RWPE2 (cell line): ENCODE results near the gene PRKCE.

Experiments used
- ATAC-seq: fragments of 200-7000 bp; cut with Tn5 transposase; 3 replicates; pipeline ENCODE4 v1.9.1; 2021; ENCODE audit warnings: low read depth
- DNase-seq: peaks from one replicate; pipeline ENCODE4 v3.0.0-alpha.2; 2020; ENCODE audit warnings: low spot score
- H3K27ac ChIP-seq: fragments of 450-650 bp; 2 replicates; pipeline ENCODE4 v1.5.1; 2017; ENCODE audit warnings: mild to moderate bottlenecking; ENCODE audit not compliant: poor library complexity, severe bottlenecking
- H3K27me3 ChIP-seq: fragments of 250-450 bp; sonication (Bioruptor Pico); 2 replicates; pipeline ENCODE4 v1.5.1; 2021; ENCODE audit warnings: mild to moderate bottlenecking, moderate library complexity; ENCODE audit not compliant: insufficient read depth, poor library complexity, severe bottlenecking
- H3K36me3 ChIP-seq: fragments of 250-450 bp; sonication (Bioruptor Pico); 2 replicates; pipeline ENCODE4 v1.5.1; 2020; ENCODE audit warnings: low read depth, mild to moderate bottlenecking, moderate library complexity
- H3K4me1 ChIP-seq: fragments of 250-450 bp; sonication (Bioruptor Pico); 2 replicates; pipeline ENCODE4 v1.5.1; 2021; ENCODE audit warnings: mild to moderate bottlenecking, moderate library complexity; ENCODE audit not compliant: insufficient read depth, poor library complexity, severe bottlenecking
- H3K4me3 ChIP-seq: fragments of 250-450 bp; sonication (Bioruptor Pico); 2 replicates; pipeline ENCODE4 v1.5.1; 2021; ENCODE audit warnings: mild to moderate bottlenecking, moderate library complexity; ENCODE audit not compliant: severe bottlenecking
- H3K9me3 ChIP-seq: fragments of 250-450 bp; sonication (Bioruptor Pico); 2 replicates; pipeline ENCODE4 v1.5.1; 2021; ENCODE audit warnings: mild to moderate bottlenecking, moderate library complexity; ENCODE audit not compliant: severe bottlenecking
- TF ChIP-seq, protein P1 (sequence below): fragments of 450-650 bp; IDR thresholded peaks from one replicate; pipeline ENCODE4 v1.5.1; 2017; ENCODE audit warnings: mild to moderate bottlenecking, moderate library complexity; ENCODE audit not compliant: poor library complexity, severe bottlenecking

PRKCE gene

DNA sequence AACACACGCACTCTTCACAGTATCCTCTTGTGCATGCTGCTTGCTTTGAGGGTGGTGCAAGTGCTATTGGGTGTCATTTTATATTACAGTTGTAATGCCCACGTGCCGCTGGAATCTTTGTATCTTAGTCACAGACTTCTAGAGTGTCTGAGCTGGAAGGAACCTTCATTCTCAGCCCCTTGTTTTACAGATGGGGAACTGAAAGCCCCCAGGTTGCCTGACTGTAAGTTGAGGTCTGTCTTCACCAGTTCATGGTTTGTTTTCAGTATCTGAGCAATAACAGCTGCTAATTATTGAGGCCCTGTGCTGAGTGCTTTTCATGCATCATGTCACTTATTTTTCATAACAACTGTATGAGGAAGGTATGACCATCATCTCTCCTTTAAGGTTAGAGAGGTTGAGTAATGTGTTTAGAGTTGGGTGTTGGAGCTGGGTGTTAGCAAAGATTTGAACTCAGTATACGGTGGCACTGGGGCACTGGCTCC, 77.0 kb downstream of the PRKCE start:
- Histone ChIP-seq H3K4me3 (no peak overlapping the region), H3K27ac (no peak overlapping the region), H3K4me1 (no peaks in the 10 kb centered on the region), H3K36me3 (no peaks in the 10 kb centered on the region), H3K9me3 (no peaks in the 10 kb centered on the region), H3K27me3 (no peaks in the 10 kb centered on the region)
- no peak for ATAC-seq
- DNase-seq: no peak
- TF ChIP-seq, protein P1, sequence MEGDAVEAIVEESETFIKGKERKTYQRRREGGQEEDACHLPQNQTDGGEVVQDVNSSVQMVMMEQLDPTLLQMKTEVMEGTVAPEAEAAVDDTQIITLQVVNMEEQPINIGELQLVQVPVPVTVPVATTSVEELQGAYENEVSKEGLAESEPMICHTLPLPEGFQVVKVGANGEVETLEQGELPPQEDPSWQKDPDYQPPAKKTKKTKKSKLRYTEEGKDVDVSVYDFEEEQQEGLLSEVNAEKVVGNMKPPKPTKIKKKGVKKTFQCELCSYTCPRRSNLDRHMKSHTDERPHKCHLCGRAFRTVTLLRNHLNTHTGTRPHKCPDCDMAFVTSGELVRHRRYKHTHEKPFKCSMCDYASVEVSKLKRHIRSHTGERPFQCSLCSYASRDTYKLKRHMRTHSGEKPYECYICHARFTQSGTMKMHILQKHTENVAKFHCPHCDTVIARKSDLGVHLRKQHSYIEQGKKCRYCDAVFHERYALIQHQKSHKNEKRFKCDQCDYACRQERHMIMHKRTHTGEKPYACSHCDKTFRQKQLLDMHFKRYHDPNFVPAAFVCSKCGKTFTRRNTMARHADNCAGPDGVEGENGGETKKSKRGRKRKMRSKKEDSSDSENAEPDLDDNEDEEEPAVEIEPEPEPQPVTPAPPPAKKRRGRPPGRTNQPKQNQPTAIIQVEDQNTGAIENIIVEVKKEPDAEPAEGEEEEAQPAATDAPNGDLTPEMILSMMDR: no peak

GRCh38 chr2:45729753-45730512, 78.5 kb downstream of the PRKCE start:
- Histone ChIP-seq H3K36me3 (no peaks in the 10 kb centered on the region), H3K4me3 (no peak overlapping the region), H3K9me3 (no peaks in the 10 kb centered on the region), H3K4me1 (no peaks in the 10 kb centered on the region), H3K27ac (no peak overlapping the region), H3K27me3 (no peaks in the 10 kb centered on the region)
- DNase-seq: no peak
- TF ChIP-seq, protein P1: peak; percentile 21
- 0 out of 3 replicates have a peak, but pooled peaks have one; percentile 23 for ATAC-seq

DNA sequence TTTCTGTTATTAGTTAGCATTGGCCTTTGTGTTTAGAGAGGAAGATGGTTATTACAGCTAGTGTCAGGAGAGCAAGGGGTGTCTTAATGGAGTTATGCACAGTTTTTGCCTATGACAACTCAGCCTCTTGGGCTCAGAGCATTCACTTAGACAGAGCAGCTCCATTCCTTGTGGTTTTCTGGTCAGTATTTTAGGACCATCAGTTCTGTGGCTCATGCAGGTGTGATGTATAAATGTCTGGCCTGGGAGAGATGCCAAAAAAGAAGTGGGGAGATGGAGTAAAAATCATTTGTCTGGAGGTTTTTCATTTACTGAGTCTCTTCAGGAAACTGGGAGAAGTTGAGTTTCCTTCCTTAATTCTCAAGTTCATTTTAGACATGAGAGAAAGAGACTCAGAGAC, 79.7 kb downstream of the PRKCE start:
- no peaks in the 10 kb centered on the region for H3K36me3 ChIP-seq
- no peaks in the 10 kb centered on the region for H3K4me1 ChIP-seq
- DNase-seq: no peak
- H3K27ac ChIP-seq: no peak overlapping the region
- no peaks in the 10 kb centered on the region for H3K27me3 ChIP-seq
- H3K4me3 ChIP-seq: no peak overlapping the region
- TF ChIP-seq, protein P1: no peak
- no peaks in the 10 kb centered on the region for H3K9me3 ChIP-seq
- no peak for ATAC-seq

GRCh38 chr2:45732436-45732835, 81.0 kb downstream of the PRKCE start:
- TF ChIP-seq, protein P1: no peak
- Histone ChIP-seq H3K27ac (no peak overlapping the region), H3K4me3 (no peak overlapping the region)

DNA sequence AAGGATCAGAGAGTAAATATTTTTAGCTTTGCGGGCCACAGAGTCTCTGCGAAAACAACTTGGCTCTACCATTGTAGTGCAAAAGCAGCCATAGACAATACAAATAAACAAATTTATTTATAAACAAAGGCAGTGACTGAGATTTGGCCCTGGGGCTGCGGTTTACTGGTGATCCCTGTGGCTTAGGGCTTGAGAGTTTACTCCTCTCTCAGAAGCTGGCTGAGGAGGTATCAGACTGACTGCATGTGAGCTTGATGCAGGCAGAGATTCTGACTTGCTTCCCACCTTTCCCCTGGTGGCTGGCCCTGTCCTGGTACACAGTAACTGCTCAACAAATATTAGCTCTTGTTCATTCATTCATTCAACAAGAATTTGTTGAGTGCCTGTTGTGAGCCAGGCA, 81.5 kb downstream of the PRKCE start:
- no peak for ATAC-seq
- TF ChIP-seq, protein P1: no peak
- Histone ChIP-seq H3K27me3 (no peaks in the 10 kb centered on the region), H3K4me1 (no peaks in the 10 kb centered on the region), H3K36me3 (no peaks in the 10 kb centered on the region), H3K9me3 (no peaks in the 10 kb centered on the region), H3K27ac (no peak overlapping the region), H3K4me3 (no peak overlapping the region)
- no peak for DNase-seq

More at GRCh38 chr2:45732436-45732835, 81.0 kb downstream of the PRKCE start:
- no peaks in the 10 kb centered on the region for H3K9me3 ChIP-seq
- H3K36me3 ChIP-seq: no peaks in the 10 kb centered on the region
- no peaks in the 10 kb centered on the region for H3K4me1 ChIP-seq
- ATAC-seq (no peak), DNase-seq (no peak)
- H3K27me3 ChIP-seq: no peaks in the 10 kb centered on the region
